Left ventricle myocardium inferior (tissue), 1 donor: ENCODE results near the gene AUTS2. TPM values are rescaled to one million over a fixed set of nuclear protein-coding genes. Genes with fewer than 3 reads are reported as not detected.

ENCODE experiments used
- DNase-seq: peaks from one replicate; pipeline ENCODE4 v3.0.0-alpha.2; 2020
- H3K27ac ChIP-seq: fragments of 200-600 bp; replicated peaks from 2 replicates; pipeline ENCODE4 v1.8.0; 2021
- H3K27me3 ChIP-seq: fragments of 200-600 bp; 2 replicates; pipeline ENCODE4 v1.8.0; 2021; ENCODE audit warnings: low read depth
- H3K36me3 ChIP-seq: fragments of 200-600 bp; 2 replicates; pipeline ENCODE4 v1.8.0; 2021
- H3K4me1 ChIP-seq: fragments of 200-600 bp; 2 replicates; pipeline ENCODE4 v1.8.0; 2021
- H3K4me3 ChIP-seq: fragments of 200-600 bp; 2 replicates; pipeline ENCODE4 v1.8.0; 2021; ENCODE audit warnings: mild to moderate bottlenecking, moderate library complexity
- H3K9me3 ChIP-seq: fragments of 200-600 bp; replicated peaks from 2 replicates; pipeline ENCODE4 v1.8.0; 2021
- intact Hi-C: fragments of 100-400 bp; cut with micrococcal nuclease; formaldehyde crosslinking; loops from one replicate; pipeline ENCODE4 v1.11.0; 2022
- total RNA-seq: library from RNA; stranded (reverse); fragmentation: NEBNext Ultra II Directional; extraction: Animal tissue kit (Norgen Biotek cat#: 25700); gene quantifications from one replicate; pipeline ENCODE4 v1.2.1, GENCODE V29; 2021
- TF ChIP-seq, protein P1 (sequence below): fragments of 200-600 bp; IDR thresholded peaks from 2 replicates; pipeline ENCODE4 v1.8.0; 2021; ENCODE audit warnings: antibody characterized with exemption, mild to moderate bottlenecking, borderline replicate concordance
- donor health status: DM: no; HTN: yes; CAD: no; lungs with severe emphysema.

AUTS2 gene
- total RNA-seq, 1 donor from 2014 or later, result 10.5 TPM

DNA sequence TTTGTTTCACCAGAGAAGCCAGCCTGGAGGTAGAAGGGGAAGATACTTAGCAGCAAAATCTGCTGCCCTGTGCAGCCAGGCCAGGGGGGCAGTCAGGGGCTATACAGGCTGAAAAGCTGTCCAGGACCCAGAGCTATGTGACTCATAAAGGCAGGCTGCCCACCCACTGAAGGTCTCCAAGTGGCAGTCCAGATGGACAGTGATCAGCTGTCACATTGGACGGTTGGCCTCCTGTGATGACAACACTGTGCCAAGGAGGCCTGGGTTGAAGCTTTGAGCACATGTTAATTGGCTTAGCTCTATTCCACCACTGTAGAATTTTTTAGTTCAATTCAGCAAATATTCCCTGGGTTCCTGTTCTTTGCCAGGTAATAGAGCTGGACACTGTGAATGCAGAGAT, 956.4 kb downstream of the AUTS2 start:
- TF ChIP-seq, protein P1, sequence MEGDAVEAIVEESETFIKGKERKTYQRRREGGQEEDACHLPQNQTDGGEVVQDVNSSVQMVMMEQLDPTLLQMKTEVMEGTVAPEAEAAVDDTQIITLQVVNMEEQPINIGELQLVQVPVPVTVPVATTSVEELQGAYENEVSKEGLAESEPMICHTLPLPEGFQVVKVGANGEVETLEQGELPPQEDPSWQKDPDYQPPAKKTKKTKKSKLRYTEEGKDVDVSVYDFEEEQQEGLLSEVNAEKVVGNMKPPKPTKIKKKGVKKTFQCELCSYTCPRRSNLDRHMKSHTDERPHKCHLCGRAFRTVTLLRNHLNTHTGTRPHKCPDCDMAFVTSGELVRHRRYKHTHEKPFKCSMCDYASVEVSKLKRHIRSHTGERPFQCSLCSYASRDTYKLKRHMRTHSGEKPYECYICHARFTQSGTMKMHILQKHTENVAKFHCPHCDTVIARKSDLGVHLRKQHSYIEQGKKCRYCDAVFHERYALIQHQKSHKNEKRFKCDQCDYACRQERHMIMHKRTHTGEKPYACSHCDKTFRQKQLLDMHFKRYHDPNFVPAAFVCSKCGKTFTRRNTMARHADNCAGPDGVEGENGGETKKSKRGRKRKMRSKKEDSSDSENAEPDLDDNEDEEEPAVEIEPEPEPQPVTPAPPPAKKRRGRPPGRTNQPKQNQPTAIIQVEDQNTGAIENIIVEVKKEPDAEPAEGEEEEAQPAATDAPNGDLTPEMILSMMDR, result no peak
- no peak for DNase-seq
- no peak overlapping the region for H3K27ac ChIP-seq

GRCh38 chr7:70556761-70557160, 958.5 kb downstream of the AUTS2 start:
- Histone ChIP-seq H3K9me3 (no peaks in the 10 kb centered on the region), H3K27ac (no peak overlapping the region), H3K4me3 (no peak overlapping the region), H3K36me3 (peaks cover 3% of the 10 kb centered on the region), H3K4me1 (no peaks in the 10 kb centered on the region), H3K27me3 (no peaks in the 10 kb centered on the region)
- intact Hi-C loops, result no loop called here
- DNase-seq, result no peak
- TF ChIP-seq, protein P1, result no peak

More for the DNA sequence above, 956.4 kb downstream of the AUTS2 start:
- no peaks in the 10 kb centered on the region for H3K9me3 ChIP-seq
- H3K4me1 ChIP-seq, result no peaks in the 10 kb centered on the region
- intact Hi-C loops, result no loop called here
- H3K27me3 ChIP-seq, result no peaks in the 10 kb centered on the region
- H3K4me3 ChIP-seq, result no peak overlapping the region
- H3K36me3 ChIP-seq, result peaks cover 3% of the 10 kb centered on the region

- Histone ChIP-seq H3K36me3 (peaks cover 3% of the 10 kb centered on the region), H3K4me1 (no peaks in the 10 kb centered on the region), H3K4me3 (no peak overlapping the region), H3K9me3 (no peaks in the 10 kb centered on the region), H3K27ac (no peak overlapping the region), H3K27me3 (no peaks in the 10 kb centered on the region)
- DNase-seq, result no peak
- intact Hi-C loops, result no loop called here
- TF ChIP-seq, protein P1, result no peak
Measured at GRCh38 chr7:70557338-70557737, 959.1 kb downstream of the AUTS2 start.

GRCh38 chr7:70559815-70560214, 961.5 kb downstream of the AUTS2 start:
- no peak overlapping the region for H3K27ac ChIP-seq
- intact Hi-C loops, result no loop called here
- peaks cover 3% of the 10 kb centered on the region for H3K36me3 ChIP-seq
- H3K4me3 ChIP-seq, result no peak overlapping the region
- no peaks in the 10 kb centered on the region for H3K27me3 ChIP-seq
- TF ChIP-seq, protein P1, result no peak
- no peaks in the 10 kb centered on the region for H3K4me1 ChIP-seq
- no peaks in the 10 kb centered on the region for H3K9me3 ChIP-seq
- DNase-seq, result no peak

- DNase-seq, result no peak
- no peaks in the 10 kb centered on the region for H3K9me3 ChIP-seq
- no peak overlapping the region for H3K4me3 ChIP-seq
- no peaks in the 10 kb centered on the region for H3K36me3 ChIP-seq
- TF ChIP-seq, protein P1, result no peak
- H3K4me1 ChIP-seq, result peaks cover 7% of the 10 kb centered on the region
- H3K27ac ChIP-seq, result no peak overlapping the region
- intact Hi-C loops, result no loop called here
- H3K27me3 ChIP-seq, result no peaks in the 10 kb centered on the region
Measured at GRCh38 chr7:70563960-70564359, 965.7 kb downstream of the AUTS2 start.
